ENCODE results near the gene CUEDC1. TPM values are rescaled to one million over a fixed set of nuclear protein-coding genes. Genes with fewer than 3 reads are reported as not detected.

Gene CUEDC1
- total and polyA plus RNA-seq, 5 donors from 2014 or later = not detected

DNA sequence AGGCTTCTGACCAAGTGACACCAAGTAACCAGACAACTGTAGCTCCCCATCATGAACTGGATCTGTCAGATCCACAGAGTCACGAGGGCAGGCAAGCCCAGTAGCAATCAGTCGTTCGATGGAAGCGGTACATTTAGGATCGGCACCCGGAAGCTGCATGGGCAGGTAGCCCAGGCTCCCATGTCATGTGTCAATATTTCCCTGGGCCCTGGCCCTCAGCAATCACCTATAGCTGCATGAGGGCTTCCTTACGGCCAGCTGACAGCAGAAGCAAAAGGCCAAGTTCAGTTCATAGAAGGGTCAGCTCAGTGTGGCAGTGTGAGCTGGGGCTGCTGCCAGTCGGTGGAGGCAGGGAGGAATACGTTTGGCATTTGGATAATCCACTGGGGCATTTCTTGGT, 137.1 kb downstream of the CUEDC1 start:
- Mint-ChIP-seq H3K27me3 (peaks cover 36% of the 10 kb centered on the region), H3K27ac (no peak overlapping the region)

DNA sequence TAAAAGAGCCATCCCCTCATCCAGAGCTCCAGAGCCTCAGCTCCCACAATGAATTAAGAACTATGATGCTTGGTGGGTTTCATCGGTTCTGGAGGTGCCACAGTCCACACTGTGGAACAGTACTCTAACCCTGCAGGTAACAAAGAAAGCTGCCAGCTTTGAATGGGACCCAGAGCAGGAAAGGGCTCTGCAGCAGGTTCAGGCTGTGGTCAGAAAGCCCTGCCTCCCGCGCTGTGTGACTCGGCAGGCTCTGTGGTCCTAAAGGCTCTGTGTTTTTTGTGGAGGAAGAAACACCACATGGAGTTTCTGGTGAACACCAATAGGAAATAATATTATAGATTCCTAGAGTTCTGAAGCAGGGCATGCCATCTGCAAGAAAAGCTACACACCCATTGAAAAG, 137.9 kb downstream of the CUEDC1 start:
- H3K27me3 Mint-ChIP-seq = peaks cover 34% of the 10 kb centered on the region
- Histone ChIP-seq H3K27ac (ENCODE audit: insufficient read depth, low read length, poor library complexity, severe bottlenecking) (no peak overlapping the region), H3K36me3 (ENCODE audit: control insufficient read depth, insufficient read depth, low read length) (no peaks in the 10 kb centered on the region), H3K4me3 (ENCODE audit: low read depth, low read length) (no peak overlapping the region), H3K9me3 (ENCODE audit: control insufficient read depth in 2 of 2, low read length in 2 of 2) (no peaks in the 10 kb centered on the region), H3K27me3 (ENCODE audit: control insufficient read depth, insufficient read depth, low read length) (peaks cover 6% of the 10 kb centered on the region), H3K4me1 (ENCODE audit: control insufficient read depth, insufficient read depth, low read length, poor library complexity, severe bottlenecking) (no peaks in the 10 kb centered on the region)
- peaks cover 0 to 1% (median 0%) of the 10 kb centered on the region in 4 donors for H3K4me1 Mint-ChIP-seq
- peaks cover 0 to 2% (median 0%) of the 10 kb centered on the region in 7 donors for H3K9me3 Mint-ChIP-seq
- ATAC-seq (ENCODE audit: low read depth in 2 of 2) = no peak
- DNase-seq = no peak
- no peak overlapping the region for H3K4me3 Mint-ChIP-seq
- no peaks in the 10 kb centered on the region for H3K36me3 Mint-ChIP-seq
- H3K27ac Mint-ChIP-seq = no peak overlapping the region

More for the DNA sequence above, 137.1 kb downstream of the CUEDC1 start:
- ATAC-seq (ENCODE audit: low read depth in 2 of 2) (no peak), DNase-seq (no peak)
- H3K4me3 Mint-ChIP-seq = no peak overlapping the region
- Histone ChIP-seq H3K4me3 (ENCODE audit: low read depth, low read length) (no peak overlapping the region), H3K4me1 (ENCODE audit: control insufficient read depth, insufficient read depth, low read length, poor library complexity, severe bottlenecking) (no peaks in the 10 kb centered on the region), H3K27ac (ENCODE audit: insufficient read depth, low read length, poor library complexity, severe bottlenecking) (no peak overlapping the region), H3K9me3 (ENCODE audit: control insufficient read depth in 2 of 2, low read length in 2 of 2) (no peaks in the 10 kb centered on the region), H3K36me3 (ENCODE audit: control insufficient read depth, insufficient read depth, low read length) (no peaks in the 10 kb centered on the region), H3K27me3 (ENCODE audit: control insufficient read depth, insufficient read depth, low read length) (peaks cover 6% of the 10 kb centered on the region)
- peaks cover 0 to 2% (median 0%) of the 10 kb centered on the region in 7 donors for H3K9me3 Mint-ChIP-seq
- H3K4me1 Mint-ChIP-seq = peaks cover 0 to 1% (median 0%) of the 10 kb centered on the region in 4 donors
- H3K36me3 Mint-ChIP-seq = no peaks in the 10 kb centered on the region

DNA sequence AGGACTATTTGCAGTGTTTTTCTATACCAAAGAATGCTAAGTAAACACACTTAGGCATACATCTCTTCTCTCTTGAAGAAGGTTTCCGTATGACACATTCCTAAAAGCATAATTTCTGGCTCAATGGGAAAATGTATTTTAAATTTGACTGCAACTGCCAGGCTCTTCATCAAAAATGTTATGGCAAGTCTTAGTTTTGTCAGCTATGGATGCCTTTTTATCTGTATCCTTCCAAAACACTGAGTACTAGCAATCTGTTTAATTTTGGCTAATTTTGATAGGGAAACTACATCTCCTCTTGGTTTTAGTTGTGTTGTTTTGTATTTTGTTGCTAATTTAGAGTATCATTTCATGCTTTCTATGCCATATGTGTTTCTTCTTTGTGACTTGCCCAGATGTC, 140.8 kb downstream of the CUEDC1 start:
- H3K27me3 Mint-ChIP-seq = peaks cover 57% of the 10 kb centered on the region
- ATAC-seq (ENCODE audit: low read depth in 2 of 2) (no peak), DNase-seq (no peak)
- Histone ChIP-seq H3K27ac (ENCODE audit: insufficient read depth, low read length, poor library complexity, severe bottlenecking) (no peak overlapping the region), H3K9me3 (ENCODE audit: control insufficient read depth in 2 of 2, low read length in 2 of 2) (no peaks in the 10 kb centered on the region), H3K4me3 (ENCODE audit: low read depth, low read length) (no peak overlapping the region), H3K27me3 (ENCODE audit: control insufficient read depth, insufficient read depth, low read length) (peaks cover 6% of the 10 kb centered on the region), H3K4me1 (ENCODE audit: control insufficient read depth, insufficient read depth, low read length, poor library complexity, severe bottlenecking) (no peaks in the 10 kb centered on the region), H3K36me3 (ENCODE audit: control insufficient read depth, insufficient read depth, low read length) (no peaks in the 10 kb centered on the region)
- H3K27ac Mint-ChIP-seq = no peak overlapping the region
- no peaks in the 10 kb centered on the region for H3K36me3 Mint-ChIP-seq
- H3K4me1 Mint-ChIP-seq = peaks cover 0 to 8% (median 4%) of the 10 kb centered on the region in 4 donors
- H3K4me3 Mint-ChIP-seq = no peak overlapping the region
- H3K9me3 Mint-ChIP-seq = peaks cover 0 to 2% (median 0%) of the 10 kb centered on the region in 7 donors

DNA sequence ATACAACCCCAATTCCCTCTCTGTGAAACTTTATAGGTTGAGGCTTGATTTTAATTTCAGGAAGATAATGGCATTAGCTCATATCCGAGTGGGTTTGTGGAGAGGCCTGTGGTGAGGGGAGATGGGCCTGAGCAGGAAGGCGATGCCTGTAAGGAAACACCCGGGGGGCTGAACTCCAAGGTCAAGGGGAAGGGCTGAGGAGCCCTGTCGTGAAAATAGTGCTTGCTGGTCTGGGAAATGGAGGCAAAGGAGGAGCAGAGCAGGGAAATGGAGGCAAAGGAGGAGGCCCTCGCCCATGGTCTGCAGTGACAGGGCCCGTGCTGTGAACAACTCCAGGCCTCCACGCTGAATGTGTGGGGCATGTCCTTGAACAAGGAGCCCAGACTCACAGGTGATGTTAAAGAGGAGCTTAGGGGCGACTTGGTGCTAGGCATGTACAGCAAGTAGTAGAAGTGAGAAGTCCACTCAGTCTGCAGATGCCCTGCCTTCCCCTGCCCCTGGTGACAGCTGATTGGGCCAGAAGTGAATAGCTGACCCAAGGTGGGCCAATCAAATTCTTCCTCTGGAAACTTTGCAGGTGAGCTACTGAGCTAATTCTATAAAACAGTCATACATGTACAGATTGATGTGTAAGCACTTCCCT, 143.5 kb downstream of the CUEDC1 start:
- H3K4me3 Mint-ChIP-seq = no peak overlapping the region
- no peak overlapping the region for H3K27ac Mint-ChIP-seq
- H3K27me3 Mint-ChIP-seq = peaks cover 74% of the 10 kb centered on the region

More for the DNA sequence above, 143.5 kb downstream of the CUEDC1 start:
- Histone ChIP-seq H3K4me1 (ENCODE audit: control insufficient read depth, insufficient read depth, low read length, poor library complexity, severe bottlenecking) (no peaks in the 10 kb centered on the region), H3K27ac (ENCODE audit: insufficient read depth, low read length, poor library complexity, severe bottlenecking) (no peak overlapping the region), H3K9me3 (ENCODE audit: control insufficient read depth in 2 of 2, low read length in 2 of 2) (no peaks in the 10 kb centered on the region), H3K4me3 (ENCODE audit: low read depth, low read length) (no peak overlapping the region), H3K36me3 (ENCODE audit: control insufficient read depth, insufficient read depth, low read length) (no peaks in the 10 kb centered on the region), H3K27me3 (ENCODE audit: control insufficient read depth, insufficient read depth, low read length) (peaks cover 13% of the 10 kb centered on the region)
- DNase-seq (no peak), ATAC-seq (ENCODE audit: low read depth in 2 of 2) (no peak)
- peaks cover 0 to 8% (median 4%) of the 10 kb centered on the region in 4 donors for H3K4me1 Mint-ChIP-seq
- peaks cover 0 to 2% (median 0%) of the 10 kb centered on the region in 7 donors for H3K9me3 Mint-ChIP-seq
- H3K36me3 Mint-ChIP-seq = no peaks in the 10 kb centered on the region

Other genes starting within 250 kb of the CUEDC1 start
- not detected for gene CCDC182, start 210.1 kb downstream of the CUEDC1 start, total RNA-seq
- not detected for gene CCDC182, start 210.1 kb downstream of the CUEDC1 start, polyA plus RNA-seq
- 14.0 TPM for gene MRPS23, start 105.4 kb downstream of the CUEDC1 start, total RNA-seq
- gene MRPS23, start 105.4 kb downstream of the CUEDC1 start, polyA plus RNA-seq = 10 to 100 TPM; 34.0 to 44.0 (median 40.5) TPM
- 50.9 TPM for gene VEZF1, start 32.8 kb upstream of the CUEDC1 start, total RNA-seq
- gene VEZF1, start 32.8 kb upstream of the CUEDC1 start, polyA plus RNA-seq = 10 to 100 TPM; 44.6 to 51.3 (median 48.1) TPM
- 114 TPM for gene SRSF1, start 51.8 kb upstream of the CUEDC1 start, total RNA-seq
- gene SRSF1, start 51.8 kb upstream of the CUEDC1 start, polyA plus RNA-seq = 10 to 100 TPM; 46.1 to 51.9 (median 49.7) TPM
- 37.4 TPM for gene DYNLL2, start 128.0 kb upstream of the CUEDC1 start, total RNA-seq
- gene DYNLL2, start 128.0 kb upstream of the CUEDC1 start, polyA plus RNA-seq = 1 to 10 TPM in 2 of 4 donors, under 1 TPM in 2; 0.57 to 1.7 (median 1.0) TPM
- 0.42 TPM for gene OR4D1, start 193.0 kb upstream of the CUEDC1 start, total RNA-seq
- gene OR4D1, start 193.0 kb upstream of the CUEDC1 start, polyA plus RNA-seq = 1 to 10 TPM in 1 of 4 donors, under 1 TPM in 3; 0.54 to 1.1 (median 0.81) TPM
- not detected for gene OR4D2, start 211.6 kb upstream of the CUEDC1 start, total RNA-seq
- gene OR4D2, start 211.6 kb upstream of the CUEDC1 start, polyA plus RNA-seq = not detected
- gene EPX, start 237.3 kb upstream of the CUEDC1 start, total RNA-seq = not detected
- gene EPX, start 237.3 kb upstream of the CUEDC1 start, polyA plus RNA-seq = not detected